Fibroblast of villous mesenchyme (primary cell): ENCODE data around the gene RALGPS1. TPM values are rescaled to one million over a fixed set of nuclear protein-coding genes. Genes with fewer than 3 reads are reported as not detected.
A peak's percentile ranks its signal among the peaks of the same experiment; 100 is the strongest.

Experiments used
- DNase-seq: peaks from one replicate; pipeline ENCODE4 v3.0.0-alpha.2; 2010; ENCODE audit warnings: low read depth
- H3K4me3 ChIP-seq: 2 replicates; pipeline ENCODE4 v1.5.1; 2011; ENCODE audit warnings: low read depth, mild to moderate bottlenecking, low read length
- total RNA-seq: library from RNA; depleted of rRNA; stranded (reverse); fragments of >200 nt; gene quantifications from 2 replicates; pipeline ENCODE4 v1.2.3, GENCODE V29; 2012
- TF ChIP-seq, protein P1 (sequence below): IDR thresholded peaks from 2 replicates; pipeline ENCODE4 v1.5.1; 2012; ENCODE audit warnings: low read depth, mild to moderate bottlenecking, low read length; ENCODE audit not compliant: insufficient read depth

RALGPS1 gene
- total RNA-seq, 1 donor, result 2.6 TPM

GRCh38 chr9:127244609-127245601 is 330.3 kb downstream of the RALGPS1 start:
- TF ChIP-seq, protein P1, sequence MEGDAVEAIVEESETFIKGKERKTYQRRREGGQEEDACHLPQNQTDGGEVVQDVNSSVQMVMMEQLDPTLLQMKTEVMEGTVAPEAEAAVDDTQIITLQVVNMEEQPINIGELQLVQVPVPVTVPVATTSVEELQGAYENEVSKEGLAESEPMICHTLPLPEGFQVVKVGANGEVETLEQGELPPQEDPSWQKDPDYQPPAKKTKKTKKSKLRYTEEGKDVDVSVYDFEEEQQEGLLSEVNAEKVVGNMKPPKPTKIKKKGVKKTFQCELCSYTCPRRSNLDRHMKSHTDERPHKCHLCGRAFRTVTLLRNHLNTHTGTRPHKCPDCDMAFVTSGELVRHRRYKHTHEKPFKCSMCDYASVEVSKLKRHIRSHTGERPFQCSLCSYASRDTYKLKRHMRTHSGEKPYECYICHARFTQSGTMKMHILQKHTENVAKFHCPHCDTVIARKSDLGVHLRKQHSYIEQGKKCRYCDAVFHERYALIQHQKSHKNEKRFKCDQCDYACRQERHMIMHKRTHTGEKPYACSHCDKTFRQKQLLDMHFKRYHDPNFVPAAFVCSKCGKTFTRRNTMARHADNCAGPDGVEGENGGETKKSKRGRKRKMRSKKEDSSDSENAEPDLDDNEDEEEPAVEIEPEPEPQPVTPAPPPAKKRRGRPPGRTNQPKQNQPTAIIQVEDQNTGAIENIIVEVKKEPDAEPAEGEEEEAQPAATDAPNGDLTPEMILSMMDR, result no peak
- peak overlapping the region; percentile 70 for H3K4me3 ChIP-seq
- peak; percentile 92 for DNase-seq

DNA sequence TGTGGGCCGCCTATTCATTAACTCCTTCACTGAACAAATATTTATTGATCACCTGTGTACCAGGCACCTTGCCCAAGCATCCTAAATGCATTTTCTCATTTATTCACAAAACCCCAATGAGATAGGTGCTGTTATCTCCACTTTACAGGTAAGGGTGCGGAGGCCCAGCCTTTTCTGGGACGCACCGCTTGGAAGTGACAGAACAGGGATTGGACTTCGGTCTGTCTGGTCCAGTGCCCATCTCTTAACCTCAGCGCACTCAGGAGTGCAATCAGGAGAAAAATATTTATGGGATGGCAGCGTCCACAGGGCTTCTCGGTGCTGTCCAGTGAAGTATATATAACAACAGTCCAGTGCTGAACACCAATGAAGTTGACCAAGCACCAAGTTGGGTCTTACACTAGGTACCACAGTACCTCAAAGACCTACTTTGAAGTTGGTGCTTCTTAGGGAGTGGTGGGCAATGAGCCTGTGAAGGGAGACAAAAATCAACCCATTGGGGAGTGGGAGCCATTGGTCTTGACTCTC is 331.1 kb downstream of the RALGPS1 start:
- TF ChIP-seq, protein P1, result no peak
- no peak for DNase-seq
- H3K4me3 ChIP-seq, result peak overlapping the region; percentile 70

DNA sequence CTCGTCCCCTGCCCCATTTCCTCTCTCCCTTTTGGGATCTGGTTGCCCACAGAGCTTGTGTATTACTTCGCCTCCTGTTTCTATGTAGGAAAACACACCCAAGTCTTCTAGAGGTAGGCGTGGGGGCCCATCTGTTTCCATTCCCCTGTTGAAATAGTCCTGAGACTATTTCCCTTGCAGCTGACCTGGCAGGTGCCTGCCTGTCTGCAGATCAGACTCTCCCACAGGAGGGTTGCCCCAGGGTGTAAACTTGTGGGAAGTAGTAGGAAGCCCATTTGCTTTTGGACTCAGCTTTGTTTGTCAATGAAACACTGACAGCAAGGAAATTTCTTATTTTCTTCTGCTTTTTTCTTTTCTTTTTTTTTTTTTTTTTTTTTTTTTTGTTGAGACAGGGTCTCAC is 333.7 kb downstream of the RALGPS1 start:
- no peak for DNase-seq
- TF ChIP-seq, protein P1, result no peak
- H3K4me3 ChIP-seq, result no peak overlapping the region

DNA sequence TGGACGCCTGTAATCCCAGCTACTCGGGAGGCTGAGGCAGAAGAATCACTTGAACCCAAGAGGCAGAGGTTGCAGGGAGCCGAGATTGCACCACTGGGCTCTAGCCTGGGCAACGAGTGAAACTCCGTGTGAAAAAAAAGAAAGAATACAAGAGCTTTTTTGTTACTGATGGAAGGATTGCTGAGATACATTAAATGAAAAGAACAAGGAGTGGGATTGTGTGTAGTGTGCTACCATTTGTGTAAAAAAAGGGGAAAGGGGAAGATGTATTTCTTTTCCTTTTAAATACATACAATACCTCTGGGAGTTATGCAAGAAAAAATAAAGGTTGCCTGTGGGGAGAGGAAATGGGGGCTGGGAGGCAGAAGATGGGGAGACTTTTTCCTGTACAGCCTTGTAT is 335.3 kb downstream of the RALGPS1 start:
- no peak overlapping the region for H3K4me3 ChIP-seq
- DNase-seq, result no peak
- TF ChIP-seq, protein P1, result no peak

- TF ChIP-seq, protein P1, result no peak
- DNase-seq, result no peak
- no peak overlapping the region for H3K4me3 ChIP-seq
These were observed 336.4 kb downstream of the RALGPS1 start for GRCh38 chr9:127250896-127251391.

DNA sequence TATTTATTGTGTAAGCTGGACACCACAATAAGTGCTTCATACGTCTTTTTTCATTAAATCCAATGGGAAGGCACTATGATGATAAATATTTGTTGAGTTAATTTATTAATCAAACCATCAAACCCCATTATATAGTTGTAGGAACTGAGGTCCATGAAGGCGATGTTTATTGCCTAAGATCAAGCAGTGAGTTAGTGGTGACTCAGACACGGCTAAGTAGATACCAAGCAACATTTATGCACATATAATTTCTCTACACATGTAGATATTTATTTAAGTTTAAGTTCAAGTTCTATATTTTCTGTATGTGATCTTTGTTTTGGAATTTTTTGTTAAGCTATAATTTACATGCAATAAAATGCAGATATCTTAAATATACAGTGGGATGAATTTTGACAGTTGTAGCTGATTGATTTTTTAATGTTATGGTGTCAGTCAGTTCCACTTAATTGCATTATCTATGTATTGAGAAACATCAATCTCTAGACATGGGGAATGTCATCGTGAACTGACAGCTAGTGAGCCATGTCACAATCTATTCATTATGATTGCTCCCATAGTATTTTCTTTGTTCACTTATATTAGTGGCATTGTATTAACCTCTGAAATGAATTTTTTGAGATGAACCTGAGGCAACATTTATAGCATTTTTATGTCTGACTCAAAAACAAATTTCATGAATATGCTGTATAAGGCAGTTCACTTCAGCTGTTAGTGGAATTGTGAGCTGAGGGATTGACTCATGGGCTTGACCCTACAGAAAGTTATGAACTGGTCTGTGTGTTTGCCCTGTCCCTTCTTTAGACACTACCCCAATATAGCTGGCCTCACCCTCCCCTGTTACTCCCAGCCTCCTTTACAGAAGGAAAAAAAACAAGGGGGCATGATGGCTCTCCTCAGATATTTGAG is 338.1 kb downstream of the RALGPS1 start:
- no peak overlapping the region for H3K4me3 ChIP-seq
- DNase-seq, result no peak
- TF ChIP-seq, protein P1, result no peak
